H1 (cell line): ENCODE results near the gene RPL6. TPM values are rescaled to one million over a fixed set of nuclear protein-coding genes. Genes with fewer than 3 reads are reported as not detected.

Experiments
- CTCF ChIA-PET: fragments of 300-600 bp; sonication (Branson Sonifier 250); formaldehyde crosslinking; loops from one replicate; lab custom pipeline; 2021; ENCODE audit not compliant: partially characterized antibody; lab: Charles Lee
- POLR2A ChIA-PET: fragments of 300-600 bp; sonication (Branson Sonifier 250); formaldehyde crosslinking; loops from one replicate; lab custom pipeline; 2021; ENCODE audit warnings: inconsistent platforms; ENCODE audit not compliant: partially characterized antibody; lab: Charles Lee
- DNase-seq, 2 experiments: peaks; one replicate each; pipeline versions ENCODE4 v3.0.0 to v3.0.0-alpha.2; 2010 to 2022; ENCODE audit warnings: low spot score in 2 of 2, low read depth in 1 of 2, mixed read lengths in 1 of 2
- FAIRE-seq: peaks from 2 replicates; lab custom pipeline; 2011; peaks lifted over from hg19 to GRCh38; lab: Jason Lieb, UNC
- H2AFZ ChIP-seq: 2 replicates; pipeline ENCODE4 v1.8.1; 2012; ENCODE audit warnings: low read length, inconsistent platforms
- H2AK5ac ChIP-seq: 2 replicates; pipeline ENCODE4 v1.6.1; 2013; ENCODE audit warnings: low read depth, low read length
- H2BK120ac ChIP-seq: replicated peaks from 2 replicates; pipeline ENCODE3; 2013; ENCODE audit warnings: low read depth, low read length, inconsistent platforms
- H2BK12ac ChIP-seq: 2 replicates; pipeline ENCODE4 v1.6.1; 2013; ENCODE audit warnings: low read depth, low read length
- H2BK15ac ChIP-seq: 2 replicates; pipeline ENCODE4 v1.6.1; 2013; ENCODE audit warnings: low read length
- H2BK20ac ChIP-seq: 2 replicates; pipeline ENCODE4 v1.6.1; 2013; ENCODE audit warnings: low read length
- H2BK5ac ChIP-seq: 2 replicates; pipeline ENCODE4 v1.6.1; 2013; ENCODE audit warnings: low read depth, low read length
- H3K14ac ChIP-seq: 2 replicates; pipeline ENCODE4 v1.6.1; 2013; ENCODE audit warnings: inconsistent platforms; ENCODE audit not compliant: insufficient read length
- H3K18ac ChIP-seq: 2 replicates; pipeline ENCODE4 v1.6.1; 2013; ENCODE audit warnings: low read length; ENCODE audit errors: extremely low read depth
- H3K23ac ChIP-seq: 2 replicates; pipeline ENCODE4 v1.6.1; 2013; ENCODE audit warnings: inconsistent platforms; ENCODE audit not compliant: insufficient read length
- H3K23me2 ChIP-seq: 2 replicates; pipeline ENCODE4 v1.6.1; 2013; ENCODE audit warnings: low read depth, low read length
- H3K27ac ChIP-seq: 2 replicates; pipeline ENCODE4 v1.6.1; 2011; ENCODE audit warnings: low read depth, low read length, inconsistent platforms
- H3K27me3 ChIP-seq, 4 experiments: replicated peaks in 1 of 4; 1 replicate in 1 of 4; 2 replicates in 3 of 4; pipeline versions ENCODE4 v1.6.1 to v1.8.1; 2011 to 2013; ENCODE audit warnings: low read length in 3 of 4, mild to moderate bottlenecking in 3 of 4, inconsistent platforms in 2 of 4, mixed read lengths in 2 of 4, moderate library complexity in 1 of 4; ENCODE audit not compliant: control insufficient read depth in 3 of 4, insufficient read depth in 3 of 4; ENCODE audit errors: extremely low read depth in 1 of 4
- H3K36me3 ChIP-seq, 4 experiments: 2 replicates each; pipeline versions ENCODE4 v1.6.1 to v1.8.1; 2011 to 2013; ENCODE audit warnings: mild to moderate bottlenecking in 4 of 4, low read length in 3 of 4, moderate library complexity in 2 of 4, control low read depth in 1 of 4, inconsistent platforms in 1 of 4; ENCODE audit not compliant: insufficient read depth in 4 of 4, control insufficient read depth in 2 of 4
- H3K4ac ChIP-seq: replicated peaks from 2 replicates; pipeline ENCODE3; 2013; ENCODE audit warnings: low read length, low read depth, mixed read lengths, inconsistent platforms; ENCODE audit not compliant: insufficient read length
- H3K4me1 ChIP-seq, 4 experiments: replicated peaks in 1 of 4; 1 replicate in 1 of 4; 2 replicates in 3 of 4; pipeline versions ENCODE4 v1.6.1 to v1.8.1; 2011 to 2013; ENCODE audit warnings: low read length in 3 of 4, inconsistent platforms in 2 of 4, mixed read lengths in 1 of 4; ENCODE audit not compliant: insufficient read depth in 4 of 4, control insufficient read depth in 3 of 4
- H3K4me2 ChIP-seq, 2 experiments: 2 replicates each; pipeline versions ENCODE4 v1.6.1 to v1.8.1; 2011 to 2013; ENCODE audit warnings: low read depth in 2 of 2, low read length in 2 of 2, control low read depth in 1 of 2, inconsistent platforms in 1 of 2, mild to moderate bottlenecking in 1 of 2; ENCODE audit not compliant: insufficient read depth in 1 of 2
- H3K4me3 ChIP-seq, 4 experiments: fragments of 200-600, 300-600 bp in 1 of 4; sonication (generic), shearing (Covaris generic), sonication (Bioruptor Twin) in 1 of 4; 2 replicates each; pipeline versions ENCODE4 v1.5.1 to v1.8.1; 2011 to 2016; ENCODE audit warnings: low read length in 4 of 4, low read depth in 3 of 4, control low read depth in 2 of 4, inconsistent platforms in 2 of 4, mild to moderate bottlenecking in 2 of 4, mixed read lengths in 1 of 4, moderate library complexity in 1 of 4; ENCODE audit not compliant: insufficient read depth in 2 of 4; ENCODE audit errors: extremely low read depth in 1 of 4
- H3K56ac ChIP-seq: replicated peaks from 2 replicates; pipeline ENCODE3; 2013; ENCODE audit warnings: low read depth, mild to moderate bottlenecking, mixed read lengths, low read length, inconsistent platforms; ENCODE audit not compliant: insufficient read length
- H3K79me1 ChIP-seq: 2 replicates; pipeline ENCODE4 v1.6.1; 2013; ENCODE audit warnings: low read depth, low read length, control low read depth
- H3K79me2 ChIP-seq, 2 experiments: 2 replicates each; pipeline versions ENCODE4 v1.6.1 to v1.8.1; 2012 to 2013; ENCODE audit warnings: low read length in 2 of 2, mild to moderate bottlenecking in 2 of 2, inconsistent platforms in 1 of 2; ENCODE audit not compliant: insufficient read depth in 2 of 2, control insufficient read depth in 1 of 2
- H3K9ac ChIP-seq, 4 experiments: replicated peaks in 1 of 4; 1 replicate in 1 of 4; 2 replicates in 3 of 4; pipeline versions ENCODE4 v1.6.1 to v1.8.1; 2011 to 2013; ENCODE audit warnings: low read depth in 3 of 4, low read length in 3 of 4, control low read depth in 2 of 4, mild to moderate bottlenecking in 2 of 4, moderate library complexity in 2 of 4, inconsistent platforms in 1 of 4; ENCODE audit errors: extremely low read depth in 1 of 4
- H3K9me3 ChIP-seq, 2 experiments: 2 replicates each; pipeline versions ENCODE4 v1.6.1 to v1.8.1; 2012 to 2013; ENCODE audit warnings: mild to moderate bottlenecking in 2 of 2, moderate library complexity in 2 of 2, control low read depth in 1 of 2, inconsistent platforms in 1 of 2, low read depth in 1 of 2, low read length in 1 of 2, mixed read lengths in 1 of 2; ENCODE audit not compliant: insufficient read depth in 2 of 2
- H4K20me1 ChIP-seq, 2 experiments: replicated peaks in 1 of 2; 2 replicates each; pipeline versions ENCODE3 to v1.8.1; 2011 to 2013; ENCODE audit warnings: inconsistent platforms in 2 of 2, low read length in 2 of 2, mild to moderate bottlenecking in 1 of 2; ENCODE audit not compliant: insufficient read depth in 2 of 2, control insufficient read depth in 1 of 2
- H4K5ac ChIP-seq: 2 replicates; pipeline ENCODE4 v1.6.1; 2013; ENCODE audit warnings: low read length, low read depth, mixed read lengths, inconsistent platforms; ENCODE audit not compliant: insufficient read length
- H4K8ac ChIP-seq: 2 replicates; pipeline ENCODE4 v1.8.0; 2013; ENCODE audit warnings: mild to moderate bottlenecking, moderate library complexity, low read length, inconsistent platforms; ENCODE audit not compliant: insufficient read depth; ENCODE audit errors: extremely low read depth
- H4K91ac ChIP-seq: replicated peaks from 2 replicates; pipeline ENCODE3; 2013; ENCODE audit warnings: low read length, mixed read lengths, inconsistent platforms; ENCODE audit not compliant: insufficient read length
- CBX5 ChIP-seq: fragments of 300-800, 300-1000 bp; sonication (generic); IDR thresholded peaks from 2 replicates; pipeline ENCODE4 v1.7.1; 2016; ENCODE audit warnings: antibody characterized with exemption, low read length, low read depth
- EZH2 ChIP-seq: fragments of 200-600 bp; sonication (generic); IDR thresholded peaks from 2 replicates; pipeline ENCODE4 v1.7.1; 2012; ENCODE audit warnings: low read depth, mild to moderate bottlenecking, moderate library complexity, low read length, inconsistent platforms; ENCODE audit not compliant: severe bottlenecking
- POLR2A ChIP-seq, 2 experiments: IDR thresholded peaks; 1 replicate in 1 of 2; 2 replicates in 1 of 2; pipeline ENCODE4 v1.6.1; 2011; ENCODE audit warnings: low read depth in 2 of 2, low read length in 2 of 2, mild to moderate bottlenecking in 2 of 2; ENCODE audit errors: control extremely low read depth in 1 of 2
- SIN3A ChIP-seq, 2 experiments: IDR thresholded peaks in 1 of 2; conservative IDR thresholded peaks in 1 of 2; 2 replicates each; pipeline ENCODE4 v1.6.1; 2011 to 2012; ENCODE audit warnings: low read length in 2 of 2, improper control_type of control experiment in 1 of 2, low read depth in 1 of 2, mild to moderate bottlenecking in 1 of 2
- USF2 ChIP-seq: IDR thresholded peaks from 2 replicates; pipeline ENCODE4 v1.6.1; 2011; ENCODE audit warnings: low read length, improper control_type of control experiment
- WGBS, 2 experiments: shearing (Covaris generic) in 1 of 2; methylation state at CpG; one replicate each; pipeline versions ENCODE4 v1.1.6 to v1.1.7; 2013 to 2015; ENCODE audit warnings: low lambda C conversion rate in 2 of 2, mixed read lengths in 2 of 2, inconsistent platforms in 1 of 2, low coverage in 1 of 2, missing lambda C conversion rate in 1 of 2; ENCODE audit not compliant: insufficient replicate concordance in 2 of 2, insufficient coverage in 1 of 2, insufficient read length in 1 of 2; ENCODE audit errors: extremely low coverage in 1 of 2, missing lambda C conversion rate in 1 of 2; 5-methylcytosine and 5-hydroxymethylcytosine counted together
- polyA plus RNA-seq, 7 experiments: library from polyadenylated mRNA; depleted of rRNA in 3 of 7; stranded (reverse) in 5 of 7; unstranded in 2 of 7; fragments of >200 nt in 5 of 7; fragments of 200-250 nt in 2 of 7; gene quantifications; 1 replicate in 5 of 7; 2 replicates in 1 of 7; 4 replicates in 1 of 7; pipeline versions ENCODE4 v1.2.1 to v1.2.3, GENCODE V29; 2011 to 2013; ENCODE audit warnings: missing spikeins in 2 of 7, mixed read lengths in 2 of 7
- total RNA-seq: library from RNA; stranded (reverse); fragmentation: NEBNext Ultra II Directional; extraction: Animal tissue kit (Norgen Biotek cat#: 25700); gene quantifications from 2 replicates; pipeline ENCODE4 v1.2.1, GENCODE V29; 2021

RPL6 gene
- total and polyA plus RNA-seq, 2 of the 8 experiments (the other 6 are each of a cell fraction or from before 2014, with no cell fraction given) = 1,073 to 1,643 TPM

DNA sequence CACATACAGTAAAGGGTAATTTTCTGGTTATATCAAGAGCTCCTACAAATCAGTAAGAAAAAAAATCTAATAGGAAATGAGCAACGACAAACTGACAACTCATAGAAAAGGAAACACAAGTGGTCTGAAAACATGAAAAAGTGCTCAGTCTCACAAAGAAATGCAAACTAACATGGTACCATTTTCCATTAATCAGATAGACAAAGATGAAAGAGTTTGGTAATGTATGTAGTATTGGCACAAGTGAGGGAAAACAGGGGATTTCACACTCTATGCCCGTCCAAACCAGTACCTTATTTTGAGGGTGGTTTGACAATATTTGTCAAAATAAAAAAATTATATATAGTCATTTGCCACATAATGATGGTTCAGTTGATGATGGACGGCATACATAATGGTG, 22.6 kb upstream of the RPL6 start:
- Histone ChIP-seq H3K4me1 (no peaks in the 10 kb centered on the region), H3K79me2 (peaks cover 0 to 79% of the 10 kb centered on the region in 2 experiments; a peak in 3 of 4 replicates), H3K27me3 (no peaks in the 10 kb centered on the region), H4K20me1 (peaks cover 0 to 8% of the 10 kb centered on the region in 2 experiments), H3K23me2 (no peaks in the 10 kb centered on the region), H4K8ac (no peak overlapping the region), H2BK15ac (no peak overlapping the region), H2BK12ac (no peak overlapping the region), H4K91ac (no peak overlapping the region), H4K5ac (no peak overlapping the region), H3K4me3 (no peak overlapping the region), H3K9ac (no peak overlapping the region), H3K36me3 (no peaks in the 10 kb centered on the region), H2AK5ac (no peak overlapping the region), H3K4me2 (no peak overlapping the region), H3K56ac (no peak overlapping the region), H3K4ac (no peak overlapping the region), H2BK120ac (no peak overlapping the region), H2BK20ac (no peak overlapping the region), H3K14ac (no peak overlapping the region), H3K18ac (no peak overlapping the region), H3K23ac (no peak overlapping the region), H3K79me1 (peaks cover 3% of the 10 kb centered on the region), H3K27ac (no peak overlapping the region), H2AFZ (no peak overlapping the region), H2BK5ac (no peak overlapping the region), H3K9me3 (no peaks in the 10 kb centered on the region)
- DNase-seq (no peak), FAIRE-seq (no peak)
- ChIA-PET CTCF (no interaction called here), POLR2A (no interaction called here)
- 98% methylated on average over 3 of the region's 3 CpGs; no CpG with 5 or more reads in 1 of the 2 experiments for WGBS, 2 experiments
- TF ChIP-seq EZH2 = no peak
- TF ChIP-seq CBX5 = no peak
- no peak for TF ChIP-seq SIN3A (conservative IDR thresholded peaks at IDR 0.05 in 1 of 2, IDR thresholded peaks at IDR 0.05 in 1 of 2; ENCODE audit: low read depth in 1 of 2, low read length in 2 of 2)
- TF ChIP-seq POLR2A (IDR thresholded peaks at IDR 0.05; ENCODE audit: control extremely low read depth in 1 of 2, low read depth in 2 of 2, low read length in 2 of 2) = no peak
- no peak for TF ChIP-seq USF2
